ENCODE results near the gene TBX3.
A peak's percentile ranks its signal among the peaks of the same experiment; 100 is the strongest.

Gene TBX3

GRCh38 chr12:114685869-114686268 lies 1.9 kb upstream of the TBX3 start:
- in situ Hi-C loops (cut with MboI; ENCODE audit: low pct_unique_long_range_greater_than_20kb, low sequenced_read_pairs), result no loop called here
- no peak for DNase-seq

GRCh38 chr12:114685320-114685781 lies 1.4 kb upstream of the TBX3 start:
- in situ Hi-C loops (cut with MboI; ENCODE audit: low pct_unique_long_range_greater_than_20kb, low sequenced_read_pairs), result no loop called here
- DNase-seq, result no peak

GRCh38 chr12:114684870-114685273 lies 897 bp upstream of the TBX3 start:
- in situ Hi-C loops (cut with MboI; ENCODE audit: low pct_unique_long_range_greater_than_20kb, low sequenced_read_pairs), result no loop called here
- no peak for DNase-seq

- in situ Hi-C loops (cut with MboI; ENCODE audit: low pct_unique_long_range_greater_than_20kb, low sequenced_read_pairs), result no loop called here
Observed at GRCh38 chr12:114683709-114684097, 272 bp downstream of the TBX3 start.

GRCh38 chr12:114682785-114683708 lies 928 bp downstream of the TBX3 start:
- in situ Hi-C loops (cut with MboI; ENCODE audit: low pct_unique_long_range_greater_than_20kb, low sequenced_read_pairs), result no loop called here
- DNase-seq, result peak; percentile 48

More at GRCh38 chr12:114683709-114684097, 272 bp downstream of the TBX3 start:
- no peak for DNase-seq

- DNase-seq, result peak; percentile 19
- in situ Hi-C loops (cut with MboI; ENCODE audit: low pct_unique_long_range_greater_than_20kb, low sequenced_read_pairs), result no loop called here
Observed at GRCh38 chr12:114682106-114682784, 1.7 kb downstream of the TBX3 start.

- peak; percentile 50 for DNase-seq
- in situ Hi-C loops (cut with MboI; ENCODE audit: low pct_unique_long_range_greater_than_20kb, low sequenced_read_pairs), result no loop called here
Observed at GRCh38 chr12:114681116-114681871, 2.7 kb downstream of the TBX3 start.

GRCh38 chr12:114680604-114681069 lies 3.3 kb downstream of the TBX3 start:
- in situ Hi-C loops (cut with MboI; ENCODE audit: low pct_unique_long_range_greater_than_20kb, low sequenced_read_pairs), result no loop called here
- no peak for DNase-seq

- no peak for DNase-seq
- in situ Hi-C loops (cut with MboI; ENCODE audit: low pct_unique_long_range_greater_than_20kb, low sequenced_read_pairs), result no loop called here
Observed at GRCh38 chr12:114679942-114680341, 4.0 kb downstream of the TBX3 start.

- in situ Hi-C loops (cut with MboI; ENCODE audit: low pct_unique_long_range_greater_than_20kb, low sequenced_read_pairs), result no loop called here
- no peak for DNase-seq
Observed at GRCh38 chr12:114679452-114679875, 4.5 kb downstream of the TBX3 start.

- in situ Hi-C loops (cut with MboI; ENCODE audit: low pct_unique_long_range_greater_than_20kb, low sequenced_read_pairs), result no loop called here
- DNase-seq, result no peak
Observed at GRCh38 chr12:114678718-114679117, 5.3 kb downstream of the TBX3 start.

- in situ Hi-C loops (cut with MboI; ENCODE audit: low pct_unique_long_range_greater_than_20kb, low sequenced_read_pairs), result no loop called here
Observed at GRCh38 chr12:114678028-114678427, 5.9 kb downstream of the TBX3 start.

GRCh38 chr12:114676142-114676741 lies 7.7 kb downstream of the TBX3 start:
- in situ Hi-C loops (cut with MboI; ENCODE audit: low pct_unique_long_range_greater_than_20kb, low sequenced_read_pairs), result no loop called here
- no peak for DNase-seq

More at GRCh38 chr12:114678028-114678427, 5.9 kb downstream of the TBX3 start:
- no peak for DNase-seq

- in situ Hi-C loops (cut with MboI; ENCODE audit: low pct_unique_long_range_greater_than_20kb, low sequenced_read_pairs), result loop anchor here (25.0 kb wide), 2 partner anchors 1063 to 1238 kb away; no protein-coding TSS in a partner anchor
- no peak for DNase-seq
Observed at GRCh38 chr12:114674251-114675047, 9.5 kb downstream of the TBX3 start.

GRCh38 chr12:114673901-114674250 lies 10.1 kb downstream of the TBX3 start:
- DNase-seq, result no peak
- in situ Hi-C loops (cut with MboI; ENCODE audit: low pct_unique_long_range_greater_than_20kb, low sequenced_read_pairs), result loop anchor here (25.0 kb wide), 2 partner anchors 1063 to 1238 kb away; no protein-coding TSS in a partner anchor

- DNase-seq, result no peak
- in situ Hi-C loops (cut with MboI; ENCODE audit: low pct_unique_long_range_greater_than_20kb, low sequenced_read_pairs), result loop anchor here (25.0 kb wide), 2 partner anchors 1064 to 1239 kb away; no protein-coding TSS in a partner anchor
Observed at GRCh38 chr12:114673169-114673833, 10.7 kb downstream of the TBX3 start.

- in situ Hi-C loops (cut with MboI; ENCODE audit: low pct_unique_long_range_greater_than_20kb, low sequenced_read_pairs), result loop anchor here (25.0 kb wide), 2 partner anchors 1065 to 1240 kb away; no protein-coding TSS in a partner anchor
Observed at GRCh38 chr12:114672817-114673168, 11.2 kb downstream of the TBX3 start.

More at GRCh38 chr12:114672817-114673168, 11.2 kb downstream of the TBX3 start:
- no peak for DNase-seq
